Small intestine (tissue), 7 donors: ENCODE measurements around the gene MAPK8IP2. TPM values are rescaled to one million over a fixed set of nuclear protein-coding genes. Genes with fewer than 3 reads are reported as not detected.
A peak's percentile ranks its signal among the peaks of the same experiment; 100 is the strongest.
"Not testable (repeated sequence)": the region's sequence is repeated elsewhere in the genome, so short reads cannot be mapped to it uniquely, and the experiment has no call there.

Experiments
- DNase-seq, 2 donors: peaks; one replicate each; pipeline versions ENCODE4 v3.0.0 to v3.0.0-alpha.2; 2013
- FAIRE-seq: peaks from 2 replicates; lab custom pipeline; 2012; peaks lifted over from hg19 to GRCh38; lab: Jason Lieb, UNC
- H3K27ac ChIP-seq, 3 donors: one replicate each; pipeline ENCODE4 v1.5.1; 2013; ENCODE audit warnings: low read length in 2 of 3, mild to moderate bottlenecking in 2 of 3, control low read depth in 1 of 3, inconsistent platforms in 1 of 3, low read depth in 1 of 3, moderate library complexity in 1 of 3
- H3K27me3 ChIP-seq, 3 donors: one replicate each; pipeline ENCODE4 v1.6.1; 2013; ENCODE audit warnings: low read length in 3 of 3, inconsistent platforms in 1 of 3; ENCODE audit not compliant: control insufficient read depth in 3 of 3, insufficient read depth in 3 of 3
- H3K36me3 ChIP-seq, 3 donors: one replicate each; pipeline ENCODE4 v1.6.1; 2013; ENCODE audit warnings: low read length in 3 of 3, inconsistent platforms in 1 of 3, low read depth in 1 of 3, mild to moderate bottlenecking in 1 of 3, moderate library complexity in 1 of 3; ENCODE audit not compliant: control insufficient read depth in 3 of 3, insufficient read depth in 2 of 3
- H3K4me1 ChIP-seq, 3 donors: one replicate each; pipeline ENCODE4 v1.6.1; 2013; ENCODE audit warnings: low read length in 2 of 3, inconsistent platforms in 1 of 3, low read depth in 1 of 3, mild to moderate bottlenecking in 1 of 3, moderate library complexity in 1 of 3; ENCODE audit not compliant: control insufficient read depth in 3 of 3, insufficient read depth in 2 of 3
- H3K4me3 ChIP-seq, 3 donors: one replicate each; pipeline ENCODE4 v1.5.1; 2013; ENCODE audit warnings: low read length in 3 of 3, control low read depth in 1 of 3, inconsistent platforms in 1 of 3, low read depth in 1 of 3, mild to moderate bottlenecking in 1 of 3, moderate library complexity in 1 of 3
- H3K9me3 ChIP-seq, 2 donors: one replicate each; pipeline ENCODE4 v1.6.1; 2013; ENCODE audit warnings: low read depth in 1 of 2, low read length in 1 of 2; ENCODE audit not compliant: control insufficient read depth in 2 of 2, insufficient read depth in 1 of 2
- WGBS, 3 donors: extraction: QIAGEN DNeasy Blood & Tissue Kit; methylation state at CpG; one replicate each; pipeline ENCODE4 v1.1.7; 2013; 5-methylcytosine and 5-hydroxymethylcytosine counted together
- polyA plus RNA-seq, 4 donors: library from polyadenylated mRNA; stranded (reverse) in 3 of 4; unstranded in 1 of 4; fragments of 200-250 nt in 3 of 4; fragments of 120-200 nt in 1 of 4; gene quantifications; one replicate each; pipeline versions ENCODE4 v1.2.1 to v1.2.3, GENCODE V29; 2013
- donor health status: healthy with polysubstance abuse.
- donor health status: control.
- donor health status: control.
- donor health status: Bipolar disorder and iron deficiency.
- donor health status: healthy.

Gene MAPK8IP2
- polyA plus RNA-seq, 4 donors = 0.22 to 3.5 (median 0.82) TPM

DNA sequence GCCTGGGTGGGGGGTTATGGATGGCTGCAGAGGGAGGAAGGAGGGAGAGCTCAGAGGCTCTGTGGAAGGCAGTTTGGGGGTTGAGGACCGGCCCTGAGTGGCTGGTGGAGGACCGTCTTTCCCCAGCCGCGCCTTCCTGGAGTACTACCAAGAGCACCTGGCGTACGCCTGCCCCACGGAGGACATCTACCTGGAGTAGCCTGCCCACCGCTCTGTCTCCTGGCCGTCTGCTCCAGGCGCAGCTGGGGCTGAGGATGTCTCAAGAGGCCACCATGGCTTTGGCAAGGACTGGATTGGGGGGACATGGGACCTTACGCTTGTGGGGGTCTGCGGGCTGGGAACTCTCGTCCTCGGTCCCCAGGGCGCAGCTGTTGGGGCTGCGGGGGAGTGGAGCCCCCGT is 10.0 kb downstream of the MAPK8IP2 start:
- no peak for FAIRE-seq
- H3K4me3 ChIP-seq = no peak overlapping the region
- no peaks in the 10 kb centered on the region for H3K36me3 ChIP-seq
- H3K27ac ChIP-seq = no peak overlapping the region
- WGBS, 3 donors = 59 to 87% (median 86%) methylated on average over 15 to 17 of the region's 17 CpGs
- no peak for DNase-seq
- no peaks in the 10 kb centered on the region for H3K9me3 ChIP-seq
- peaks cover 0 to 12% (median 0%) of the 10 kb centered on the region in 3 donors for H3K4me1 ChIP-seq
- H3K27me3 ChIP-seq = peaks cover 0 to 28% (median 0%) of the 10 kb centered on the region in 3 donors

DNA sequence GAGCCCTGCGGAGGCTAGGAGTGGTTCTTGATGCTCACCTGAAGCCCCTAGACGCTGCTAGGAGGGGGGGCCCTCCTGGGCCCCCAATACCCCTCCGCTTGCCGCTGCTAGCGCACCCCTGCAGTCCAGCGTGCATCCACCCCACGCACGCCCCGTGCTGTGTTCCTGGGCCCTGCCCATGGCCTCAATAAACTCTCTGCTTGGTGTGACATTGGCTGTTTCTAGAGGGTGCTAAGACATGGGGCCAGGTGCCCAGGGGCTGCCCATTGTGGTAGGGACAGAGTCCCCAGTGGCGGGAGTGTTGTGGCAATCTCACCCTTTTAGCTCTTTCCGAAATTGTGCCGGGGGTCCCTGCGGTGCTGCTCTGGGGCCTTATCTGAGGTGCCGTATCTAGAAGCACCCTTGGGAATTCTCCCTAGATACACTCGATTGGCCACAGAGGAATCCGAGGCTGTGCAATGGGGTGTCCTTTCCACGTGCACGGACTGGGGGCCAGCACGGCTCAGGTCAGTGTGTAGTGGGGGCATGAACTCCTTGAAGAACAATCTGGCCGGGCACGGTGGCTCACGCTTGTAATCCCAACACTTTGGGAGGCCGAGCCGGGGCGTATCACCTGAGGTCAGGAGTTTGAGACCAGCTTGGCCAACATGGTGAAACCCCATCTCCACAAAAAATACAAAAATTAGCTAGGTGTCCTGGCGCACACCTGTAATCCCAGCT is 10.9 kb downstream of the MAPK8IP2 start:
- Histone ChIP-seq H3K27ac (no peak overlapping the region), H3K36me3 (no peaks in the 10 kb centered on the region), H3K4me1 (peaks cover 0 to 12% (median 0%) of the 10 kb centered on the region in 3 donors), H3K27me3 (peaks cover 0 to 22% (median 0%) of the 10 kb centered on the region in 3 donors), H3K4me3 (no peak overlapping the region), H3K9me3 (no peaks in the 10 kb centered on the region)
- no peak for FAIRE-seq
- 87 to 90% (median 90%) methylated on average over 26 of the region's 26 CpGs for WGBS, 3 donors
- no peak for DNase-seq

DNA sequence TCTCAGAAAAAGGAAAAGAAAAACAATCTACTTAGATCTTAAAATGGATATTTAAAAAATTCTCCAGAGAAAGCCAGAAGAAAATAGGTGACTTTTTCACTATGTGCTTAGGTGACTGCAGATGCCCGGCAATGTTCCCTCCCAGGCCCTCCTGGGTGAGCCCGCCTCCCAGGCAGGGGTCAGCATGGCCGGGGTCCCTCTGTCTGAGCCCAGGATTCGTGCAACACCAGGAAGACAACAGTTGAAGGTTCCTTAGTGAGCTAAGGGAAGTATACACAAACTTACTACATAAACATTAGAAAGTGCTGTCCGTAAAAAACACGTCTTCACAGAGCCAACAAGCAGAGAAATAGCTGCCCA is 11.6 kb downstream of the MAPK8IP2 start:
- DNase-seq = no peak
- H3K36me3 ChIP-seq = no peaks in the 10 kb centered on the region
- H3K27ac ChIP-seq = peak overlapping the region in 1 of 3 donors; percentile 29
- H3K9me3 ChIP-seq = no peaks in the 10 kb centered on the region
- H3K27me3 ChIP-seq = peaks cover 0 to 17% (median 0%) of the 10 kb centered on the region in 3 donors
- peaks cover 0 to 12% (median 0%) of the 10 kb centered on the region in 3 donors for H3K4me1 ChIP-seq
- no peak overlapping the region for H3K4me3 ChIP-seq
- no peak for FAIRE-seq
- 37 to 44% (median 39%) methylated on average over 6 of the region's 6 CpGs for WGBS, 3 donors

DNA sequence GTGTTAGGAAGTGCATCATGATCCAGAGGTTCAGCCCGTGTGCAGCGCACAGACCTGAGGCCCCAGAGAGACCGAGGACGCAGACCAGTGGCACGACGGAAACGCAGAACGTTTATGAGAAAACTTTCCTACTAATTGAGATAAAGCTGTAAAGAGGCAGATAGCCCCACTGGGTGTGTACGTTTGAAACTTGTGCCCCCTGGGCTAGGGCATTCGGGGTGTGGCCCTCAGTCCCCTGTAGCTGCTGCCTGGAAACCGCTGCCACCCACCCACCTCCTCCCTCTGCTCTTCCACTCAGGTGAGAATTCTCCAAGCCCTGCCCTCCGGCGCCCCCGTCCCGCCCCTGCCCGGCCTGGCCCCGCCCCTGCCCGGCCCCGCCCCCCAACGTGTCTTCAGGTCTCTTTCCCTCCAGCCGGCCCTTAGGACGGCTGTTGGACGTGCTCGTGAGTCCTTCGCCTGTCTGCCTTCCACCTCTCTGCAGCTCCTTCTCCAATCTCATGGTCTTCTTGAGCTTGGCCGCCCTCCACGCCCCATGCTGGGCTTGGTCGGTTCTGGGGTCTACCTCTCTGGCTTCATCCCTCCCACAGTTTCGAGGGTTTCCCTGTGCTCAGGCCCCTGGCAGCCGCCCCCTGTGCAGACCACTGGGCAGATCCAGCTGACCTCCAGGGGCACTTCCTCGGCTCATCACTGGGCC is 12.1 kb downstream of the MAPK8IP2 start:
- DNase-seq (peak; percentile 66 to 71), FAIRE-seq (no peak)
- Histone ChIP-seq H3K27me3 (peaks cover 0 to 14% (median 0%) of the 10 kb centered on the region in 3 donors), H3K36me3 (no peaks in the 10 kb centered on the region), H3K27ac (peak overlapping the region in 2 of 3 donors; percentile 85 to 94), H3K9me3 (no peaks in the 10 kb centered on the region), H3K4me3 (no peak overlapping the region), H3K4me1 (peaks cover 0 to 12% (median 0%) of the 10 kb centered on the region in 3 donors)
- 16 to 29% (median 22%) methylated on average over 29 to 31 of the region's 31 CpGs for WGBS, 3 donors

DNA sequence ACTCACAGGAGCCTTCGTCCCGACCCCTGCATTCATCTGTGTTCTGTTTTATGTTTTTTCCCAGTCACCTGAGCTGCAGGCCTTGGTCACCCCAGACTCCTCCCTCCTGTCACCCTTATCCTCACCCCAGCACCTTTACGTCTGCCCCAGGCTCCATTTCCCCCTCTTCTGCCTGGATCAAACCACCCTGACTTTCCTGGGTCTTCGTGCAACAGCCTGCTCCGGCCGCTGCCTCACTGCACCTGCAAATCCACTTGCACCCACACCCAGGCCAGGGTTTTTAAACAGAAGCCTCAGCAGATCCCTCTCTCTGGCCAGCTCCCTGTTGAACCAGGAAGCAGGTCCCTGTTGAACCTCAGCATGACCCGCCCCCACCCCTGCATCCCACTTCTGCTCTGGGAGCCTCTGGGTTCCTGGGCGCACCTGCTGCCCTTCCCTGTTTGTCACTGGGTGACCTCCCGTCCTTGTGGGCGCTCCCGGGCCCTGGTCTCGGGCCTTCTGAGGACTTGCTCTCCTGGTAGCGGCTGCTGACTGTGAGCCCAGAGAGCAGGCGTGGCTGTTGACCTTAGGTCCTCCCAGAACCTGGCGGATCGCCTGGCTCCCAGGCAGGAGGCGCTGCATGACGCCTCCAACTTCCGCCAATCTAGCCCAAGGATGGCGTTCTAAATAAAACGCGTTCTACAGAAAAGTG is 12.8 kb downstream of the MAPK8IP2 start:
- Histone ChIP-seq H3K36me3 (no peaks in the 10 kb centered on the region), H3K9me3 (no peaks in the 10 kb centered on the region), H3K4me3 (no peak overlapping the region), H3K27me3 (peaks cover 0 to 10% (median 0%) of the 10 kb centered on the region in 3 donors), H3K27ac (peak overlapping the region in 2 of 3 donors; percentile 85 to 94), H3K4me1 (peaks cover 0 to 12% (median 0%) of the 10 kb centered on the region in 3 donors)
- 16 to 56% (median 35%) methylated on average over 22 of the region's 22 CpGs for WGBS, 3 donors
- FAIRE-seq (no peak), DNase-seq (peak; percentile 59 to 96)

DNA sequence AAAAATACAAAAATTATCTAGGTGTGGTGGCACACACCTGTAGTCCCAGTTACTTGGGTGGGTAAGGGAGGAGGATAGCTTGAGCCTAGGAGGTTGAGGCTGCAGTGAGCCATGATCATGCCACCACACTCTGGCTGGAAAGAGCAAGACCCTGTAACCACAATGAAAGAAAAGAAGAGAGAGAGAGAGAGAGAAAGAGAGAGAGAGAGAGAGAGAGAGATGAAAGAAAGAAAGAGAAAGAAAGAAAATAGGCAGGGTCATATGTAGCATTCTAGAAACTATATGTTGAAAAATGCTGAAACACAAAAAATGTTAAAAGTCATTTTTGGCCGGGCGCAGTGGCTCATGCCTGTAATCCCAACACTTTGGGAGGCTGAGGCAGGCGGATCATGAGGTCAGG is 13.7 kb downstream of the MAPK8IP2 start:
- not testable (repeated sequence) for H3K36me3 ChIP-seq, H3K9me3 ChIP-seq, DNase-seq, H3K4me3 ChIP-seq, FAIRE-seq, H3K27me3 ChIP-seq
- peak overlapping the region in 1 of 3 donors; percentile 45 for H3K27ac ChIP-seq
- H3K4me1 ChIP-seq = peaks cover 0 to 12% (median 0%) of the 10 kb centered on the region in 3 donors
- WGBS, 3 donors = 92 to 94% (median 93%) methylated on average over 2 to 3 of the region's 3 CpGs

DNA sequence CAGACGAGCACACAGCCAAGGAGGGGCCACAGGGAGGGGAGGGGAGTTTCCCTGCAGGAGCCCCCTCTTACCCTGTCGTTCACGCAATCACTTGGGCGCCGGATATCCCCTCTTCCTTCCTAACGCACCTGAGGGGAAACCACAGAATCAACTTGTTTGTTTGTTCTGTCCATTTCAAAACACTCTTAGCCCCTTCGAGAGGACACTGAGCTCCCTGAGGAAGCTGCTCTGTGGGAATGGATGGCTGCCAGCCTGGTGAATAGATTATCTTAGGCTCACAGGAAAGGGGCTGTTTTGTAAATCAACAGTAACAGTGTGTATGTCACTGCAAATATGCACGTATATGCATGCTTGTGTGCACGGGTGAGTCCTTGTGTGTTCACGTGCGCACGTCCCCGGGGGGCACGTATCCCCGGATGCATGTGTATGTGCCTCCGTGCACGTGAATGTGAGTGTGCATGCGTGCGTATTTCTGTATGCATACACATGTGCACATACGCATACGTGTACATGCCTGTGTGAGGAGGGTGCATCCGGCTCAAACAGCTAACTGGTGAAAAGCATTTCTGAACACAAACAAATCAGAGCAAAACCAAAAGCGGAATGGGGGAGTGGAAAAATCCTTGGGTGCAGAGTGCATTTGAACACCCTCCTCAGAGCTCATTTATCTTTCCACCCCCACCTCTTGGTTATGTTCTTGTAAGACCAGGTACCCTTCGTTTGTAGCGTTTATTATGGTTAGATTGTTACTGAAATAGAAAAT is 20.2 kb downstream of the MAPK8IP2 start:
- Histone ChIP-seq H3K27ac (peak overlapping the region in 2 of 3 donors; percentile 44 to 98), H3K4me3 (peak overlapping the region in 1 of 3 donors; percentile 2)
- WGBS, 3 donors = 3 to 15% (median 3%) methylated on average over 25 of the region's 25 CpGs

More for the DNA sequence above, 20.2 kb downstream of the MAPK8IP2 start:
- Histone ChIP-seq H3K4me1 (peaks cover 3 to 37% (median 6%) of the 10 kb centered on the region in 3 donors), H3K36me3 (peaks cover 0 to 4% (median 0%) of the 10 kb centered on the region in 3 donors), H3K27me3 (peaks cover 0 to 4% (median 0%) of the 10 kb centered on the region in 3 donors), H3K9me3 (no peaks in the 10 kb centered on the region)
- no peak for FAIRE-seq
- DNase-seq = peak; percentile 51 to 85
